NB4 (cell line): Measurements from ENCODE around the gene SMOC2.

Experiments
- DNase-seq: peaks from one replicate; pipeline ENCODE4 v3.0.0; 2010; ENCODE audit warnings: low read depth
- H3K4me3 ChIP-seq: one replicate; pipeline ENCODE4 v1.5.1; 2011; ENCODE audit warnings: mild to moderate bottlenecking, low read depth, low read length, moderate library complexity
- CTCF ChIP-seq: IDR thresholded peaks from one replicate; pipeline ENCODE4 v1.5.1; 2012; ENCODE audit warnings: low read depth, low read length
- MAX ChIP-seq: IDR thresholded peaks from 2 replicates; pipeline ENCODE4 v1.6.1; 2011; ENCODE audit warnings: low read depth, low read length
- MYC ChIP-seq: IDR thresholded peaks from 2 replicates; pipeline ENCODE4 v1.6.1; 2011; ENCODE audit warnings: low read depth, low read length
- POLR2A ChIP-seq: IDR thresholded peaks from 2 replicates; pipeline ENCODE4 v1.6.1; 2011; ENCODE audit warnings: mild to moderate bottlenecking; ENCODE audit not compliant: insufficient read length; ENCODE audit errors: extremely low read depth

Gene SMOC2

GRCh38 chr6:168412456-168412855, 28.5 kb upstream of the SMOC2 start:
- no peak for TF ChIP-seq POLR2A
- TF ChIP-seq MYC = no peak
- no peak for TF ChIP-seq CTCF
- TF ChIP-seq MAX = no peak
- no peak overlapping the region for H3K4me3 ChIP-seq
- no peak for DNase-seq

- no peak overlapping the region for H3K4me3 ChIP-seq
- TF ChIP-seq MYC (no peak), CTCF (no peak)
- DNase-seq = no peak
These were observed 27.8 kb upstream of the SMOC2 start for GRCh38 chr6:168413018-168413720.

- no peak overlapping the region for H3K4me3 ChIP-seq
- TF ChIP-seq MYC (no peak), POLR2A (no peak), CTCF (no peak), MAX (no peak)
- no peak for DNase-seq
These were observed 27.1 kb upstream of the SMOC2 start for GRCh38 chr6:168413856-168414255.

- DNase-seq = no peak
- no peak overlapping the region for H3K4me3 ChIP-seq
- TF ChIP-seq POLR2A = no peak
- TF ChIP-seq MAX = no peak
- TF ChIP-seq CTCF = no peak
- no peak for TF ChIP-seq MYC
These were observed 26.5 kb upstream of the SMOC2 start for GRCh38 chr6:168414336-168415097.

GRCh38 chr6:168415098-168415992, 25.6 kb upstream of the SMOC2 start:
- no peak for TF ChIP-seq CTCF
- no peak for TF ChIP-seq MYC
- TF ChIP-seq POLR2A = no peak
- no peak for TF ChIP-seq MAX
- no peak overlapping the region for H3K4me3 ChIP-seq
- DNase-seq = no peak
